SU-DHL-6 (cell line): ENCODE data around the gene NLRP8.
"Not testable (repeated sequence)": the region's sequence is repeated elsewhere in the genome, so short reads cannot be mapped to it uniquely, and the experiment has no call there.

Experiments
- H2AFZ ChIP-seq: fragments of 200-600 bp; sonication (generic); 2 replicates; pipeline ENCODE4 v1.6.1; 2014; ENCODE audit warnings: low read depth, mild to moderate bottlenecking, moderate library complexity, mixed read lengths, antibody characterized with exemption, low read length; ENCODE audit not compliant: severe bottlenecking
- H3F3A ChIP-seq: fragments of 200-600 bp; shearing (Covaris generic); 2 replicates; pipeline ENCODE4 v1.6.0; 2016; ENCODE audit warnings: antibody characterized with exemption, mild to moderate bottlenecking; ENCODE audit not compliant: insufficient read depth
- H3K27ac ChIP-seq: fragments of 200-600 bp; sonication (generic); 2 replicates; pipeline ENCODE4 v1.5.1; 2016; ENCODE audit warnings: low read depth, mild to moderate bottlenecking, low read length, moderate library complexity, mixed read lengths
- H3K27me3 ChIP-seq: fragments of 200-600 bp; sonication (generic), shearing (Covaris generic); 2 replicates; pipeline ENCODE4 v1.6.0; 2014; ENCODE audit warnings: mild to moderate bottlenecking, low read length
- H3K36me3 ChIP-seq: fragments of 200-600 bp; sonication (generic); 2 replicates; pipeline ENCODE4 v1.6.1; 2014; ENCODE audit warnings: mild to moderate bottlenecking, low read length, mixed read lengths
- H3K4me2 ChIP-seq: fragments of 300-600, 200-600 bp; shearing (Covaris generic), sonication (generic); 2 replicates; pipeline ENCODE4 v1.6.0; 2014; ENCODE audit warnings: low read length, low read depth, mild to moderate bottlenecking; ENCODE audit not compliant: poor library complexity, severe bottlenecking
- H3K4me3 ChIP-seq: fragments of 200-600 bp; sonication (generic); 2 replicates; pipeline ENCODE4 v1.5.1; 2014; ENCODE audit warnings: antibody characterized with exemption, low read length, mild to moderate bottlenecking, mixed read lengths; ENCODE audit not compliant: insufficient read depth, poor library complexity, severe bottlenecking
- H3K79me2 ChIP-seq: fragments of 200-600 bp; sonication (generic); 2 replicates; pipeline ENCODE4 v1.6.1; 2014; ENCODE audit warnings: mild to moderate bottlenecking, low read length, moderate library complexity; ENCODE audit not compliant: insufficient read depth
- H3K9ac ChIP-seq: fragments of 200-600 bp; sonication (generic); 2 replicates; pipeline ENCODE4 v1.7.0; 2014; ENCODE audit warnings: mild to moderate bottlenecking, low read length
- H3K9me2 ChIP-seq: fragments of 200-600 bp; sonication (generic); replicated peaks from 2 replicates; pipeline ENCODE4 v1.6.1; 2014; ENCODE audit warnings: low read length; ENCODE audit not compliant: insufficient read depth
- H3K9me3 ChIP-seq: fragments of 200-600 bp; sonication (generic); 2 replicates; pipeline ENCODE4 v1.6.1; 2014; ENCODE audit warnings: low read length, mixed read lengths; ENCODE audit not compliant: insufficient read depth
- H4K20me1 ChIP-seq: fragments of 200-600 bp; sonication (generic); 2 replicates; pipeline ENCODE4 v1.6.1; 2014; ENCODE audit warnings: low read depth, mild to moderate bottlenecking, antibody characterized with exemption, low read length, moderate library complexity, mixed read lengths
- EZH2phosphoT487 ChIP-seq: fragments of 200-600 bp; sonication (generic), shearing (Covaris generic); conservative IDR thresholded peaks from 2 replicates; pipeline ENCODE4 v1.6.1; 2018; ENCODE audit warnings: mild to moderate bottlenecking, antibody characterized with exemption, low read length, moderate library complexity, mixed read lengths
- TF ChIP-seq, protein P1 (sequence below): fragments of 200-600 bp; sonication (generic); IDR thresholded peaks from one replicate; pipeline ENCODE4 v1.5.1; 2017; ENCODE audit warnings: antibody characterized with exemption, mild to moderate bottlenecking, low read length, moderate library complexity; ENCODE audit not compliant: insufficient read depth, poor library complexity, severe bottlenecking

The NLRP8 gene

DNA sequence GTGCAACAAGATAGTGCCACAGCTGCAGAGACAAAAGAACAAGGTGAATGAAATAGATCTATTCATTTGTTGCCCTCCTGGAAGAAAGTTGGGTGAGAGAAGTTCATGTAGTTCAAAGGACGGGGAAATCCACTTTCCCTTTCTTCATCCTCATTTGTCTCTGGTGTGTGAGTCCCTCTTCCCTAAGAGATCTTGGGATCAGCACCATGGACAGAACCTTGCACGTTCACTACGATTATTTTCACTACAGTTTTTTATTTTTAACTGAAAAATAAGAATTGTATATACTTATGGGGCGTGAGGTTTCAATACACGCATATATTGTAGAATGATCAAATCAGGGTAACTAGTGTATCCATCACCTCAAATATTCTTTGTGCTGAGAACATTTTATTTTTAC, 68.1 kb downstream of the NLRP8 start:
- Histone ChIP-seq H3K9ac (no peak overlapping the region), H3K4me2 (no peak overlapping the region), H3K27ac (no peak overlapping the region), H3K9me2 (no peaks in the 10 kb centered on the region), H3K79me2 (no peaks in the 10 kb centered on the region), H3K27me3 (no peaks in the 10 kb centered on the region), H3F3A (no peaks in the 10 kb centered on the region), H3K9me3 (no peaks in the 10 kb centered on the region), H3K4me3 (no peak overlapping the region), H3K36me3 (no peaks in the 10 kb centered on the region), H2AFZ (no peak overlapping the region), H4K20me1 (no peaks in the 10 kb centered on the region)
- TF ChIP-seq, protein P1, sequence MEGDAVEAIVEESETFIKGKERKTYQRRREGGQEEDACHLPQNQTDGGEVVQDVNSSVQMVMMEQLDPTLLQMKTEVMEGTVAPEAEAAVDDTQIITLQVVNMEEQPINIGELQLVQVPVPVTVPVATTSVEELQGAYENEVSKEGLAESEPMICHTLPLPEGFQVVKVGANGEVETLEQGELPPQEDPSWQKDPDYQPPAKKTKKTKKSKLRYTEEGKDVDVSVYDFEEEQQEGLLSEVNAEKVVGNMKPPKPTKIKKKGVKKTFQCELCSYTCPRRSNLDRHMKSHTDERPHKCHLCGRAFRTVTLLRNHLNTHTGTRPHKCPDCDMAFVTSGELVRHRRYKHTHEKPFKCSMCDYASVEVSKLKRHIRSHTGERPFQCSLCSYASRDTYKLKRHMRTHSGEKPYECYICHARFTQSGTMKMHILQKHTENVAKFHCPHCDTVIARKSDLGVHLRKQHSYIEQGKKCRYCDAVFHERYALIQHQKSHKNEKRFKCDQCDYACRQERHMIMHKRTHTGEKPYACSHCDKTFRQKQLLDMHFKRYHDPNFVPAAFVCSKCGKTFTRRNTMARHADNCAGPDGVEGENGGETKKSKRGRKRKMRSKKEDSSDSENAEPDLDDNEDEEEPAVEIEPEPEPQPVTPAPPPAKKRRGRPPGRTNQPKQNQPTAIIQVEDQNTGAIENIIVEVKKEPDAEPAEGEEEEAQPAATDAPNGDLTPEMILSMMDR: no peak
- TF ChIP-seq EZH2phosphoT487: no peak

DNA sequence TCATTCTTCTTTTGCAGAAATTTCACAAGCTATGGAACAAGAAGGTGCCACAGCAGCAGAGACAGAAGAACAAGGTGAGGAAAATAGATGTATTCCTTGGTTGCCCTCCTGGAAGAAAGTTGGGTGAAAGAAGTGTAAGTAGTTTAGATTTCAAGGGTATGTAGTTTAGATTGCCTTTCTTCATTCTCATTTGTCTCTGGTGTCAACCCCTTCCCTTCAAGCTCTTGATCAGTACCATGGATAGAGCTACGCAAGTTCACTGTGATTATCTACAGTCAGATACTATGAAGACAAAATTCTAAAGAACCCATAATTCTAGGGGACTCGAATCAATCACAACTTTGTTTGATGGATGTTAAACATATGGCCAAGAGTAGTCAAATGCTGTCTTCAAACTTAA, 71.7 kb downstream of the NLRP8 start:
- not testable (repeated sequence) for H3K36me3 ChIP-seq, H3K9ac ChIP-seq, H3K27ac ChIP-seq, H3K9me2 ChIP-seq, H3F3A ChIP-seq, H3K4me2 ChIP-seq, H3K4me3 ChIP-seq, H4K20me1 ChIP-seq, H3K9me3 ChIP-seq, H3K27me3 ChIP-seq, H3K79me2 ChIP-seq, H2AFZ ChIP-seq

DNA sequence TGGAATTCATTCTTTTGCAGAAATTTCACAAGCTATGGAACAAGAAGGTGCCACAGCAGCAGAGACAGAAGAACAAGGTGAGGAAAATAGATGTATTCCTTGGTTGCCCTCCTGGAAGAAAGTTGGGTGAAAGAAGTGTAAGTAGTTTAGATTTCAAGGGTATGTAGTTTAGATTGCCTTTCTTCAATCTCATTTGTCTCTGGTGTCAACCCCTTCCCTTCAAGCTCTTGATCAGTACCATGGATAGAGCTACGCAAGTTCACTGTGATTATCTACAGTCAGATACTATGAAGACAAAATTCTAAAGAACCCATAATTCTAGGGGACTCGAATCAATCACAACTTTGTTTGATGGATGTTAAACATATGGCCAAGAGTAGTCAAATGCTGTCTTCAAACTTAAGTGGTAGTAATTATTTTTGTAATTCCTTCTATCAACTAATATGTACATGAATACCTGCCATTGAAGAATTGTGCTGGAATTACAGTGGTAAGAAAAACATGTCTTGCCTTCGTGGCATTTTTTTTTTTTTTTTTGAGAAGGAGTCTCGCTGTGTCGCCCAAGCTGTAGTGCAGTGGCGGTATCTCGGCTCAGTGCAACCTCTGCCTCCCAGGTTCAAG, 72.8 kb downstream of the NLRP8 start:
- not testable (repeated sequence) for H3K4me3 ChIP-seq, H3K9ac ChIP-seq, H3K9me3 ChIP-seq, H3K4me2 ChIP-seq, H3K79me2 ChIP-seq, H3K36me3 ChIP-seq, H3K27ac ChIP-seq, H2AFZ ChIP-seq, H4K20me1 ChIP-seq, H3K27me3 ChIP-seq, H3K9me2 ChIP-seq, H3F3A ChIP-seq

DNA sequence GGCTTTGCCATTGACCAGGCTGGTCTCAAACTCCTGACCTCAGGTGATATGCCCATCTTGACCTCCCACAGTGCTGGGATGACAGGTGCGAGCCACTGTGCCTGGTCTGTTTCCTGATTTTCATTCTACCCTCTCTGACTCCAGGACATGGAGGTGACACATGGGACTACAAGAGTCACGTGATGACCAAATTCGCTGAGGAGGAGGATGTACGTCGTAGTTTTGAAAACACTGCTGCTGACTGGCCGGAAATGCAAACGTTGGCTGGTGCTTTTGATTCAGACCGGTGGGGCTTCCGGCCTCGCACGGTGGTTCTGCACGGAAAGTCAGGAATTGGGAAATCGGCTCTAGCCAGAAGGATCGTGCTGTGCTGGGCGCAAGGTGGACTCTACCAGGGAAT, 79.1 kb downstream of the NLRP8 start:
- Histone ChIP-seq H2AFZ (no peak overlapping the region), H3K36me3 (no peaks in the 10 kb centered on the region), H3K9me3 (no peaks in the 10 kb centered on the region), H3K27ac (no peak overlapping the region), H3K79me2 (no peaks in the 10 kb centered on the region), H4K20me1 (no peaks in the 10 kb centered on the region), H3K27me3 (no peaks in the 10 kb centered on the region), H3K9ac (no peak overlapping the region), H3K4me3 (no peak overlapping the region), H3F3A (no peaks in the 10 kb centered on the region), H3K9me2 (no peaks in the 10 kb centered on the region), H3K4me2 (no peak overlapping the region)
- no peak for TF ChIP-seq EZH2phosphoT487
- TF ChIP-seq, protein P1: no peak
